ENCODE data around the gene PSD2.
A peak's percentile ranks its signal among the peaks of the same experiment; 100 is the strongest.

PSD2 gene

GRCh38 chr5:139795074-139796001 lies at the start of gene PSD2:
Gene PSD2 (plus strand): TSS chr5:139795808. CDS start chr5:139809441, 13,633 bp downstream.
- peak; percentile 10 for DNase-seq

GRCh38 chr5:139746691-139747582 lies 48.7 kb upstream of the PSD2 start:
- DNase-seq = peak; percentile 63

DNA sequence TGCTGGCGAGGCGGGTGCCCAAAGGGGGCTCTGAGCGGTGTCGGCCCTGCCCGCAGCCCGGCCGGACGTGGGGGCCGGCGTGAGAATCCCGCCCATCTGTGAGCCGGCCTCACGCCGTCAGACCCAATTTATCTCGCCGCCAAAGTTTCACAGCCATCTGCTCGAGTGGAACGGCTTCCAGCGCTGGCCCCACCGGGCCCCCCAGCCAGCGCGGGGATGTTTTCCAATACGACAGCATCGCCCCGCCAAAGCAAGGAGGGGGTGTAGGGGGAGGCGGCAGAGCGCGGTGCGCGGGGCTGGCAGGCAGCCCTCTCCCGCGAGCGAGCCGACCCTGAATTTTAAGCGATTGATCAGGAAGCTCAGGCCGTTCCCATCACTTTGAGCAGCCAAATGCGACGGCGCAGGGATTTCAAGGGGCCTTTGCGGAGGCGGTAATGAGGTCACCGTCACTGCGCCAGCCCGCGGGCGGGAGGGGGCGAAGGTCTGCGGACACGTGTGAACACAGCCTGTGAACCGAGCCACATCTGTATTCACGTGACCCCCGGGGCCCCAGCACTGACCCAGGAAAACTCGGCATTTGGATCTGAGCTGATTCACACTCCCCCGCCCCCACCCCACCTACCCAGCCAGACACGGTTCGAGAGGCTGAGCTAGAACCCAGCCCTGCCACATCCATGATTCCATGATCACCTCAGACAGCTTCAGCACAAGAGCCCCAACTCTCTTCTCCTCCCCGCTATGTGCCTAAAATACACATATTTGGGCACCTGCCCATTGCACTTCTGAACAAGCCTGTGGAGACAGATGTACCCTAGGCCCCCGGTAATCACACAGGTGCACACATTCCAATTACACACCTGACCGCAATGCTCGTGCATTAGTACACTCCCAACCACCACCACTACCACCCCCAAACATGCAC lies 47.8 kb upstream of the PSD2 start:
- DNase-seq = peak; percentile 33

GRCh38 chr5:139748505-139748826 lies 47.1 kb upstream of the PSD2 start:
- no peak for DNase-seq

DNA sequence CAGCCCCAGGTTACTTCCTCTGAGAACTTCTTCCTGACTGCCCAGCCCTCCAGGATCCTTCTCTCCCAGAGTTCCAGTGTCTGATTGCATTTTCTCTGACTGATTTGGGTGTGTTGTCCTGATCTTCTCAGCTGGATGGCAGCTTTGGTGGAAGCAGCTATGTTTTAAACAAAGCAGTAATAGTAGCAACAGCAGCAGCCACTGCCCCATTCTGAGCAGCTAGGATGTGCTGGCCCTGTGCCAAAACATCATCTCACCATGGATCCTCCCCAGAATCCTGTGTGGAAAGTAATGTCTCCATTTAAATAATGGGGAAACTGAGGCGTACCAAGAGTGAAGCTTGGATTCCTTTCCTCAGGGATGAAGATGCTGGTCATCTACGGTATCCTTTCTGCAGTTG lies 46.4 kb upstream of the PSD2 start:
- no peak for DNase-seq

DNA sequence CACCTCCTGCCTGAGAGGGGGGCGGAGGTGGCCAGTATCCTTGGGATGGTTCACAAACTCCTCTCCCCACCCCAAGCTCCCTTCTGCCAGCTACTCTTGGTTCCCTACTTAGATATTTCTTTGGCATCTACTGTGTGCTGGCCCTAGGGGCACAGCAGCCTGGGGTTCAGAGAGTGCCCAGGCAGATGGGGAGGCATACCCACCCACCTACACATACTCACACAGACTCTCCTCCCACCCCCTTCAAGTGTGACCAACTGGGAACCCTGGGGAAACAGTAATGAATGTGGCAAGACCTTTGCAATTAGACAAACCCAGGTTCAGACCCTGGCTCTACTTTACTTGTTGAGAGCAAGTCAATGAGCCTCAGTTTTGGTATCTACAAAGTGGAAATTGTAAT lies 44.4 kb upstream of the PSD2 start:
- DNase-seq = no peak

DNA sequence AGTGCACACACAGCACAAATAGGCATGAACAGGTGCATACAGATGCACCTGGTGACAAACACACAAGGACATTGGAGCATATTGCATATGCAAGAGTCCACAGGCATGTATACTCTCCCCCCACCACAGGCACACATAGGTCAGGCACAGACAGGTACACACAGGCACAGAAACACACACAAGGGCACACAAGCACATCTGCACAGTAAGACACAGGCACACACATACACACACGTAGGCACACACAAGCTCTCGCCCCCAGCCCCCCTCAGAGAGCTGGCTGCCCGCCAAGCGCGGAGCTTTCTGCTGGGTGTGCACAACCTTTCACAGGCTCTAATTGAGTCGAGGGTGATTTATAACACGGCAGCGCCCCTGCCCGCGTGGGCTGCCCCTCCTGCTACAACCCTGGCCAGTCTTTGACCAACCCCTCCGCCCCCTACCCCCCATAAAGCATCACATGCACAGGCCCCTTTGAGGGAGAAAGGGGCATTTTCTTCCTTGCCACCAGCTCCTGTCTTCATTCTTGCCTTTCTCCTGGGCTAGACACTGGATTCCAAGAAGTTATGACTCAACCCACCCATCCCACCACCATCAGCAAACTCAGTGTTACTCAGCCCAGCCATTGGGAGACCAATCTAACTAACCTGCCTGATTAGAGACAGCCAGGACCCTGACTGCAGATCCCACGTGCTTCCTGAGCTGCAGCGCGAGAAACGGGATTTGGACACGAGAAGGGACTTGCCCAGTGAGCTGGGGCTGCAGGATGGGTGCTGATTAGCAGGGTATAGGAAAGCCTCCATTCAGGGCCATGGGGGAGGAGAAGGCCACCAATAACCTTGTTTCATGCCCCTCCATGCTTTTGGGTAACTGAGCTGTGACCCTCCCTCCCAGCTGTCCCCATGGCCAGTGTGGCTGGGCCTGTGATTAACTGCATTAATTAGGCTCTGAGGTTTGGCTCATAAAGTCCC lies 42.8 kb upstream of the PSD2 start:
- DNase-seq = no peak

DNA sequence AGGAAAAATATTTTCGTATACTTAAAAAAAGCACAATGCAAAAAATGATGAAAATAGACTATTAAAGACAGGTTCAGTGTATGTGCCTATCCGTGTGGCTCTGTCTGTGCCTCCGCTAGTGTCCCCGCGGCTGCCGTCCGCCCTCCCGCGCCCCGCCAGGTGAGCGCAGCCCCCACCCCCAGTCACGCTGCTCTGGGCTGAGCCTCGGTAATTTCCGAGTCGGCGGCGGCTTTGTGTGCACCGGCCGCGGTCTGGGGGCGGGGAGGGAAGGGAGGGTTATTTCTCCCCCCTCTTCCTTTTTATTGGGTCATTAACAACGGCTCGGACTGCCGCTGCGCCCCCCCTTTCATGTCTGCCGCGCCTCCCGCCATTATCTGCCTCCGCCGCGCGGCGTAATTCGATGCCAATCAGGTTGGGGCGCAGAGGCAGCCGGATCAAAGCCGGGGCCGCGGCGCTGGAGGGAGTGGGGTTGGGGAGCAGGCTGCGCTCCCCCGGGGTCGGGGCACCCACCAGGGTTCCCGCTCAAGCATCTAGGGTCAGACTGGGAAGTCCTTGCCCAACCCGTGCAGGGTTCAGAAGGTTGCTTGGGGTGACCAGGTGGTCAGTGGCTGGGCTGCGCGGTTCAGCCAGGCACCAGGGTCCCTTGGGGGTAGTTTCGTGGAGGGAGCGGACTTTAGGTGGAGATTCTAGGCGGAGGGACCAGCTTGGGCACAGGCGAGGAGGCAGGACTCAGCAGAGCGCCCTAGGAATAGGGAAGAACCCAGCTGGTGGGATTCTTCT lies 39.5 kb upstream of the PSD2 start:
- no peak for DNase-seq

DNA sequence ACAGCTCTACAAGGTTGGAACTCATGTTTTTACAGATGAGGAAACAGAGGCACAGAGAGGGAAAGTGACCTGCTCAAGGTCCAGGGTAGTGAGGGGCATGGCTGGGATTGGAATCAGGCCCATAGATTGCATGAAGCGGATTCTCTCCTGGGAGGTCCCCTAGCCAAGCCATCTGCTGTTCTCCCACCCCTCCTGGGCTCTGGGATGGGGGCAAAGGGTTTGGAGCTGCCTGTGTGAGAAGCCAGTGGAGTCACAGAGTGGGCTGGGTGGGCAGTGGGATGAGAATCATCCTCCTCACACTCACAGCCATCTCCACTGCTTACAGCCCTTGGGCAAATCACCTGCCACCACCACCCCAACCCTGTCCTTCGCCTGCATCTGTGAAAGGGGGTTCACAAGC lies 38.6 kb upstream of the PSD2 start:
- no peak for DNase-seq

- DNase-seq = no peak
These were observed 37.7 kb upstream of the PSD2 start for GRCh38 chr5:139757727-139758509.

- no peak for DNase-seq
These were observed 37.0 kb upstream of the PSD2 start for GRCh38 chr5:139758510-139759075.

DNA sequence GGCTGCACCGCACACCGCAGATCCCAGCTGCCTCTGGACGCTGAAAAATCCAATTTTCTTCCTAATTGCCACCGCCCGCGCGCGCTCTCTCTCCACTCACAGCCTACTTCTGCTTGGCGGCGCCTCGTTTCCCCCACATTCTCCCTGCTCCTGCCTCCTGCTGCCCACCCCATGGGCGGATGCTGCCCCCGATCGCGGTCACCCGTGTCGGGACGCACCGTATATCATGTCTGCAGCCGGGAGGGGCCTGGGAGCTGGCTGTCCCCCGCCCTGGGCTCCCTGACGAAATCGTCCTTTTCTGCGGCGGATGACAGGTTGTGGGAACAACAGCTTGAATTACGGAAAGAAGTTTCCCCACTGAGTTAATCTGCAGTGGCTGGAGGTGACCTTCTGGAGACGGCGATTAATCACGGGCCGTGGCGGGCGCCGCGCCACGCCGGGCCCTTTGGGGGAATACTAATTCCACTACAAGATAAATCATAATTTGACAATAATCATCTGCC lies 36.3 kb upstream of the PSD2 start:
- no peak for DNase-seq

- no peak for DNase-seq
These were observed 35.2 kb upstream of the PSD2 start for GRCh38 chr5:139760066-139761056.

DNA sequence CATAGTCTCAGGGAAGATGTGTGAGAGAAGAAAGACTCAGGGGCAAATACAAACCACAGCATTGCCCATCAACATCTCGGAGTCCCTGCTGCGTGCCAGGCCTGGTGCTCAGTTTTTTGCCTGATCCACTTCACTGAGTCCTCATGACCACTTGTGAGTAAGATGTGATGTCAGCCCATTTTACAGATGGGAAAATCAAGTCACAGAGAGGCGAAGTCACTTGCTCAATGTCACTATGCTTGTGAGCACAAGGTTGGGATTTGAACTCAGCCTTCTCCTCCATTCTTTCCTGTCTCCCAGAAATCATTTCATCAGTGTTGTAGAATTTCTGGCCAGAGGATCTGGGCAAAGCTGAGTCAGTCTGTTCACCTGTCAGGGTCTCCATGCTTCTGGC lies 34.6 kb upstream of the PSD2 start:
- DNase-seq = no peak

DNA sequence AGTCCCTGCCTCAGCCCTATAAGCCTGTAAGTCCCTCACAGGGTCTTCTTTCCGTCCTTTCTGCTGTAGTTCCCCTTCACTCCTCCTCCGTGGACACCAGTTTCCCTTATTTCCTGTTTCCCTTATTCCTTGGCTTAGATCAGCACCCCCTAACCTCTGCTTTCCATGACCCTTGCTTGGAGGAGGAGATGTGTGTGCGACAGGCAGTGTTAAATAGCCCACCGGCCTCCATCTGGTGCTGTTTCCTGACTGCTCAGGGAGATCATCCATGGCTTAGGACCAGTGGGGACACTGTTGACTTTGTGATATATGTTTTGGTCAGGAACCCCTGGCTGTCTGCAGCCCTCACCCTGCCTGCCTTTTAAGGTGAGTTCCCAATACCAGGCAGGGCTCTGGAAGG lies 34.1 kb upstream of the PSD2 start:
- DNase-seq = no peak

DNA sequence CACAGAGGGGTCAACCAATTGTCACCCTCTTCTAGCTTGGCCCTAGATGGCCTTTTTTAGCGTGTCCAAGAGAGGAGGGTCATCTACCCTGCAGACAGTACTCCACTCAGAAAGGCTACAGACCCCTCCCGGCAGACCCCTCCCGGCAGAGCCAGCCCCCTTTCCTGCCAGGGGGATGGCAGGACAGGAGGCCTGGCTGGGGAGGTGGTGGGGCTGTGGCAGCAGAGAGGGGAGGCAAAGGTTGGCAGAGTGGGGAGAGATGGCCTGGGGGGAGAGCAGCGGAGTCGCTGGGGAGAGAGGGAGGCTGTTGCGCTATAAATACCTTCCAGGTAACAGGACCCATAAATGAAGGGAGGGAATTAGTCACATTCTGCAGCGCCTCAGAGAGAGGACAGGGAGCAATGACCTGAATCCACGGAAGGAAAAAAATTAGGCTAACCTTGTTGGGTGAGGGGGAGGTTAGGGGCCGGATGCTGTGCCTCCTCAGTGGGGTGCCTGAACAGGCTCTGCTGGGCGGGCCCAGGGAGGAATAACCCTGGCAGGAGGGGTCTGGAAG lies 32.9 kb upstream of the PSD2 start:
- DNase-seq = no peak

GRCh38 chr5:139763280-139763929 lies 32.2 kb upstream of the PSD2 start:
- no peak for DNase-seq
